IPS-11a (cell line): ENCODE results near the gene FBXO44.

Experiments used
- H3K4me3 ChIP-seq: one replicate; pipeline ENCODE4 v1.5.1; 2013; ENCODE audit warnings: low read depth, low read length, control low read depth

FBXO44 gene

DNA sequence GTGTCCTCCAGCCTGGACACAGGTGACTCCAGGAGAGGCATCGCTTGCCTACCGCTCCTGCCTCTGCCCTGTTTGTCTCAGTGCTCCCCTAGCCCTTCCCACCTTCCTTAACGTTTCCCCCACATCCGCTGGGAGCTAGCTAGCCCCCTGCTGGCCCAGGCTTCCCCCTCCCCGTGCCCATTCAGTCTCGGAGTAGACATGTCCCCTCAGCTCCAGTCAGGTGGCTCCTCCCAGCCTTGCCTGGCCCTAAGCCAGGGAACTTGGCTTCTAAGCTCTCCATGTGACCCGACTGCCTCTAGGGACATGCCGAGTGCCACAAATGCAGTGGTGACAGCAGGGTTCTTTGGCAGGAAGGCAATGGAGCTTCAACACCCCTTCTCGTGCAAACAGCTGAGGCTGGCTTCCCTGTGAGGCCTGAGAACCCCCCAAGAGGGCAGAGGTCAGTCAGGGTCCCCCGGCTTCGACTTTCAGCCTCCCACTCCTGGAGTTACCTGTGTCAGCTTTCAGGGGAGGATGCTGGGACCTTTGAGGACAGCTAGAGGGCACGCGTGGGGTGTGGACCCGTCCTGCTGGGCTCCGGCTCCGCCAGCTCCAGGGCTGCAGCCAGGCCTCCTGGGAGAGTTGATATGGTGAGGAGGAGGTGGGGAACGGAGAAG is 53.1 kb downstream of the FBXO44 start:
- H3K4me3 ChIP-seq, result no peak overlapping the region

DNA sequence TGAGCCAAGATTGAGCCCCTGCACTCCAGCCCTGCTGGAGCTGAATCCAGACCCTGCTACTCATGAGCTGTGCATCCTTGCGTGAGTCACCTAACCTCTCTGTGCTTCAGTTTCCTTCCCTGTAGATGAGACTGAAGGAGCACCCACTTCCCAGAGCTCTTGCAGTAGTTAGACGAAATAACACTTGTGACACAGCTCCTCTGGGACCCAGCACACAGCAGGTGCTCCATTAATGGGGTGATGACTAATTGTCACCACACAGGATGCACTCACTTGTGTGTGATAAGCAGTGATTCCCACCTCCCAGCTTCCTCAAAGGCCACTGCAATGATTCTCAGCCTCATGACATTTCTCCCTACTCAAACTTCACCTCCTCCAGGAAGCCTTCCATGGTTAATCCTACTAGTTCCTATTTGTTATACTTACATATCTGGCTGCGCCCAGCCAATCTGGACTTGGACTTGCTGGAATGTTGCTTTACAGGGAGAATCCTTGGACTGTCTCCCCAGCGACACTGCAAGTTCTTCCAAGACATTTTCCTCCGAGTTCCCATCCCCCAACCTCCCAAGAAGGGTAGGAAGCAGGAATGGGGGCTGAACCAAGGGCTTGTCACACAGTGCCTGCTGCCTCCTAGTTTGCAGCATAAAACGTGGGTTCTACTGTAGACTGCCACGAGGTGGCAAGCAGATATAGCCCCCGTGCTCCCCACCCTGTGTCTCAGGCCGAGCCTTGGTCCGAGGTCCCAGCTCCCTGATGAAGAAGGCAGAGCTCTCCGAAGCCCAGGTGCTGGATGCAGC is 54.1 kb downstream of the FBXO44 start:
- no peak overlapping the region for H3K4me3 ChIP-seq

DNA sequence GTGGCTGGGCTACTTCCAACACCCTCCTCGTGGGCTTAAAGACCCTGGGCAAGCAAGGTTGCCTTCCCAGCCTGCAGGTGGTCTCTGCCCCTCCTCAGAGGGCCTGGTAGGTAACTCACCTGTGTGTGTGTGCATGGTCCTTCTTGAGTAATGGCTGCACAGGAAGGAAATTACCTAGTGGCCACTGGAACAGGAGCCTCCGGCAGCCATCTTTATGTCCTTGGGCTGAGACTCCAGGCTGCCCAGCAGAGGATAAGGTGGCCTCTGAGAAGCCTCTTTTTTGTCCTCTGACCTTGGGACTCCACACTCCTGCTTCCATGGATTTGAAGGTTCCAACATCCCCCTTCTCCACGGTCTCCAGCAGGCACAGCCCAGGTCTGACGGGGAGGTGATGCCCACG is 56.8 kb downstream of the FBXO44 start:
- no peak overlapping the region for H3K4me3 ChIP-seq

DNA sequence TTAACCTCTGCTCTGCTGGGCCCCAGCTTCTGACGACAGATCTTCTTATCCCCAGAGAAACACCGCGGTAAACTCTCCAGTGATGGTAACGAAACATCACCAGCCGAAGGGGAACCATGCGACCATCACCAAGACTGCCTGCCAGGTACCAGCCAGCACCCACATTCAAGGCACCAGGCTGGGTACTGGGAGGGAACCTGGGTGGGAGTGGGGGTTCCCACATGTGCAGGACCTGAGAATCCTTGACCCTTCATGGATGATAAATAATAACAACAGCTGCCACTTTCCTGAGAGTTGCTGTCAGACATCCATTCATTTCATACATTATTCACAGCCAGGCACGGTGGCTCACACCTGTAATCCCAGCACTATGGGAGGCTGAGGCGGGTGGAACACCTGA is 57.6 kb downstream of the FBXO44 start:
- no peak overlapping the region for H3K4me3 ChIP-seq
